Measurements from ENCODE around the gene C12orf75. TPM values are rescaled to one million over a fixed set of nuclear protein-coding genes. Genes with fewer than 3 reads are reported as not detected.

Gene C12orf75
- total and polyA plus RNA-seq, 2 of the 13 experiments (the other 11 are each of a cell fraction or from before 2014, with no cell fraction given) = 16.1 to 19.8 TPM

- Histone ChIP-seq H3K4me1 (ENCODE audit: insufficient read depth, low read length) (peaks cover 20% of the 10 kb centered on the region), H3K4me2 (ENCODE audit: low read depth, low read length) (no peak overlapping the region), H3K27me3 (ENCODE audit: control insufficient read depth in 1 of 2, insufficient read depth in 2 of 2, low read length in 2 of 2) (0 out of 5 replicates have a peak, but pooled peaks cover 0 to 1% of the 10 kb centered on the region in 2 experiments), H4K20me1 (ENCODE audit: insufficient read depth, low read length) (no peaks in the 10 kb centered on the region), H3K9ac (ENCODE audit: insufficient read depth, low read depth, low read length) (no peak overlapping the region), H3K27ac (ENCODE audit: extremely low read length, insufficient read depth, low read length) (no peak overlapping the region), H3K79me2 (ENCODE audit: insufficient read depth, low read length) (no peaks in the 10 kb centered on the region), H3K9me3 (ENCODE audit: low read length) (no peaks in the 10 kb centered on the region; the same call in 1 of the 2 replicates), H3K36me3 (replicated peaks in 1 of 2; ENCODE audit: control insufficient read depth in 1 of 2, insufficient read depth in 2 of 2, low read length in 2 of 2) (no peaks in the 10 kb centered on the region), H2AFZ (ENCODE audit: low read length) (no peak overlapping the region), H3K4me3 (replicated peaks in 1 of 3; ENCODE audit: insufficient read depth in 1 of 3, low read depth in 2 of 3, low read length in 3 of 3) (no peak overlapping the region)
- 13% methylated on average over 2 of the region's 2 CpGs for WGBS (ENCODE audit: low lambda C conversion rate)
- TF ChIP-seq ZNF251 (CRISPR knock-in tag; IDR thresholded peaks at IDR 0.05) (no peak), HCFC1 (IDR thresholded peaks at IDR 0.05; ENCODE audit: low read depth, low read length) (no peak), YY1 (IDR thresholded peaks at IDR 0.05; ENCODE audit: insufficient read depth, insufficient replicate concordance, low read depth, low read length) (no peak), HHEX (CRISPR knock-in tag; IDR thresholded peaks at IDR 0.05) (no peak), ZNF768 (CRISPR knock-in tag; IDR thresholded peaks at IDR 0.05) (no peak), PREB (CRISPR knock-in tag; IDR thresholded peaks at IDR 0.05) (no peak), ZNF777 (CRISPR knock-in tag; IDR thresholded peaks at IDR 0.05) (no peak), BCLAF1 (IDR thresholded peaks at IDR 0.05) (no peak), MAFF (IDR thresholded peaks at IDR 0.05; ENCODE audit: low read depth, low read length) (no peak)
- TF ChIP-seq, protein P1, sequence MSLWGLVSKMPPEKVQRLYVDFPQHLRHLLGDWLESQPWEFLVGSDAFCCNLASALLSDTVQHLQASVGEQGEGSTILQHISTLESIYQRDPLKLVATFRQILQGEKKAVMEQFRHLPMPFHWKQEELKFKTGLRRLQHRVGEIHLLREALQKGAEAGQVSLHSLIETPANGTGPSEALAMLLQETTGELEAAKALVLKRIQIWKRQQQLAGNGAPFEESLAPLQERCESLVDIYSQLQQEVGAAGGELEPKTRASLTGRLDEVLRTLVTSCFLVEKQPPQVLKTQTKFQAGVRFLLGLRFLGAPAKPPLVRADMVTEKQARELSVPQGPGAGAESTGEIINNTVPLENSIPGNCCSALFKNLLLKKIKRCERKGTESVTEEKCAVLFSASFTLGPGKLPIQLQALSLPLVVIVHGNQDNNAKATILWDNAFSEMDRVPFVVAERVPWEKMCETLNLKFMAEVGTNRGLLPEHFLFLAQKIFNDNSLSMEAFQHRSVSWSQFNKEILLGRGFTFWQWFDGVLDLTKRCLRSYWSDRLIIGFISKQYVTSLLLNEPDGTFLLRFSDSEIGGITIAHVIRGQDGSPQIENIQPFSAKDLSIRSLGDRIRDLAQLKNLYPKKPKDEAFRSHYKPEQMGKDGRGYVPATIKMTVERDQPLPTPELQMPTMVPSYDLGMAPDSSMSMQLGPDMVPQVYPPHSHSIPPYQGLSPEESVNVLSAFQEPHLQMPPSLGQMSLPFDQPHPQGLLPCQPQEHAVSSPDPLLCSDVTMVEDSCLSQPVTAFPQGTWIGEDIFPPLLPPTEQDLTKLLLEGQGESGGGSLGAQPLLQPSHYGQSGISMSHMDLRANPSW (CRISPR knock-in tag; IDR thresholded peaks at IDR 0.05; ENCODE audit: borderline replicate concordance) = no peak
- TF ChIP-seq, protein P2, sequence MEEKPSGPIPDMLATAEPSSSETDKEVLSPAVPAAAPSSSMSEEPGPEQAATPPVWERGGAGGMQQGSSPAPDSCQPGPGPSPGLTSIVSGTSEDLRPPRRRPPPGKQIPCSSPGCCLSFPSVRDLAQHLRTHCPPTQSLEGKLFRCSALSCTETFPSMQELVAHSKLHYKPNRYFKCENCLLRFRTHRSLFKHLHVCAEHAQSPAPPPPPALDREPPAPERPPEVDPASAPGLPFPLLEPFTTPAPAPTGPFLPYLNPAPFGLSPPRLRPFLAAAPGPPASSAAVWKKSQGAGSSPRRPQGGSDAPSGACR (CRISPR knock-in tag; IDR thresholded peaks at IDR 0.05) = no peak
- TF ChIP-seq, protein P3, sequence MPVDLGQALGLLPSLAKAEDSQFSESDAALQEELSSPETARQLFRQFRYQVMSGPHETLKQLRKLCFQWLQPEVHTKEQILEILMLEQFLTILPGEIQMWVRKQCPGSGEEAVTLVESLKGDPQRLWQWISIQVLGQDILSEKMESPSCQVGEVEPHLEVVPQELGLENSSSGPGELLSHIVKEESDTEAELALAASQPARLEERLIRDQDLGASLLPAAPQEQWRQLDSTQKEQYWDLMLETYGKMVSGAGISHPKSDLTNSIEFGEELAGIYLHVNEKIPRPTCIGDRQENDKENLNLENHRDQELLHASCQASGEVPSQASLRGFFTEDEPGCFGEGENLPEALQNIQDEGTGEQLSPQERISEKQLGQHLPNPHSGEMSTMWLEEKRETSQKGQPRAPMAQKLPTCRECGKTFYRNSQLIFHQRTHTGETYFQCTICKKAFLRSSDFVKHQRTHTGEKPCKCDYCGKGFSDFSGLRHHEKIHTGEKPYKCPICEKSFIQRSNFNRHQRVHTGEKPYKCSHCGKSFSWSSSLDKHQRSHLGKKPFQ (CRISPR knock-in tag; IDR thresholded peaks at IDR 0.05; ENCODE audit: insufficient replicate concordance) = no peak
- no peak for DNase-seq (ENCODE audit: low spot score)
- POLR2A ChIA-PET = interaction anchor here (1.0 kb wide), 1 partner anchor 14 kb away, joined by 3 read pairs; no protein-coding TSS in a partner anchor
- CTCF ChIA-PET (ENCODE audit: low intra/inter-chr PET ratio, low total read pairs) = no interaction called here
- in situ Hi-C loops (cut with HindIII; ENCODE audit: extremely low pct_ligation_motif_present, low pct_unique_long_range_greater_than_20kb) (no loop called here), intact Hi-C loops (cut with micrococcal nuclease; ENCODE audit: unreplicated experiment) (no loop called here)
- no peak for FAIRE-seq
- BruUV-seq (replicated peaks) = no TSS peak
- ATAC-seq = no peak
Observed at GRCh38 chr12:105294161-105294560, 36.3 kb upstream of the C12orf75 start.

Data from HepG2 (cell line).